Daoy (cell line): Measurements from ENCODE around the gene SRRM2. TPM values are rescaled to one million over a fixed set of nuclear protein-coding genes. Genes with fewer than 3 reads are reported as not detected.

Experiments
- total RNA-seq: library from RNA; depleted of rRNA; stranded (reverse); fragments of >200 nt; shearing (Covaris generic); gene quantifications from 2 replicates; pipeline ENCODE4 v1.2.3, GENCODE V29; 2014; rRNA removed

Gene SRRM2
- total RNA-seq, 1 experiment from 2014 or later: 18.3 TPM

Other genes with a start within 250 kb of the SRRM2 start
- 19.9 and 31.2 TPM in 2 replicates for gene ATP6V0C, start 238.7 kb upstream of the SRRM2 start, total RNA-seq
- 11.7 and 22.0 TPM in 2 replicates for gene AMDHD2, start 232.3 kb upstream of the SRRM2 start, total RNA-seq
- not detected in 2 replicates for gene CEMP1, start 221.2 kb upstream of the SRRM2 start, total RNA-seq
- gene PDPK1, start 214.6 kb upstream of the SRRM2 start, total RNA-seq: 10.5 and 12.8 TPM in 2 replicates
- gene KCTD5, start 70.1 kb upstream of the SRRM2 start, total RNA-seq: 22.9 and 27.4 TPM in 2 replicates
- 0.06 TPM in 1 of 2 replicates, not detected in the other for gene PRSS27, start 32.4 kb upstream of the SRRM2 start, total RNA-seq
- 200 and 262 TPM in 2 replicates for gene ELOB, start 24.6 kb downstream of the SRRM2 start, total RNA-seq
- not detected in 2 replicates for gene PRSS33, start 34.9 kb downstream of the SRRM2 start, total RNA-seq
- gene PRSS41, start 45.8 kb downstream of the SRRM2 start, total RNA-seq: not detected in 2 replicates
- not detected in 2 replicates for gene PRSS21, start 64.6 kb downstream of the SRRM2 start, total RNA-seq
- gene ZG16B, start 77.7 kb downstream of the SRRM2 start, total RNA-seq: 0.17 and 2.0 TPM in 2 replicates
- 0.11 TPM in 1 of 2 replicates, not detected in the other for gene PRSS22, start 105.5 kb downstream of the SRRM2 start, total RNA-seq
- gene FLYWCH2, start 130.6 kb downstream of the SRRM2 start, total RNA-seq: 28.3 and 71.6 TPM in 2 replicates
- 32.3 and 42.3 TPM in 2 replicates for gene FLYWCH1, start 159.3 kb downstream of the SRRM2 start, total RNA-seq
- 0.39 and 1.3 TPM in 2 replicates for gene KREMEN2, start 211.6 kb downstream of the SRRM2 start, total RNA-seq
- gene PAQR4, start 216.7 kb downstream of the SRRM2 start, total RNA-seq: 15.3 and 20.5 TPM in 2 replicates
- 48.6 and 70.3 TPM in 2 replicates for gene PKMYT1, start 227.8 kb downstream of the SRRM2 start, total RNA-seq